Omental fat pad (tissue), 4 donors: Measurements from ENCODE around the gene NAA50. TPM values are rescaled to one million over a fixed set of nuclear protein-coding genes. Genes with fewer than 3 reads are reported as not detected.

ENCODE experiments used
- ATAC-seq: fragments of 150-250 bp; one replicate; pipeline ENCODE4 v1.9.1; 2016; ENCODE audit warnings: mild to moderate bottlenecking, moderate library complexity; ENCODE audit not compliant: low FRiP score
- DNase-seq: peaks from one replicate; pipeline ENCODE4 v3.0.0-alpha.2; 2019; ENCODE audit warnings: low spot score
- CTCF ChIP-seq, 3 donors: fragments of 450-650 bp; IDR thresholded peaks; one replicate each; pipeline ENCODE4 v1.5.1; 2016 to 2017; ENCODE audit warnings: antibody characterized with exemption in 3 of 3, mild to moderate bottlenecking in 3 of 3, moderate library complexity in 2 of 3
- total RNA-seq, 4 donors: library from RNA; depleted of rRNA; stranded (reverse); fragments of >200 nt; gene quantifications; one replicate each; pipeline ENCODE4 v1.1.0, GENCODE V29; 2016

Gene NAA50
- 100 to 1,000 TPM in 3 of 4 donors, 10 to 100 TPM in 1; 64.9 to 185 (median 171) TPM for total RNA-seq

- DNase-seq (peak; percentile 68), ATAC-seq (peak; percentile 89)
- no peak for TF ChIP-seq CTCF (IDR thresholded peaks at IDR 0.05)
Measured at GRCh38 chr3:113745756-113746547, at the start of gene NAA50. Gene NAA50 (minus strand): TSS chr3:113746249. CDS start chr3:113745949, 300 bp downstream.

GRCh38 chr3:113795693-113796092 is 49.6 kb upstream of the NAA50 start:
- no peak for TF ChIP-seq CTCF (IDR thresholded peaks at IDR 0.05)
- ATAC-seq: no peak
- DNase-seq: no peak

- DNase-seq (no peak), ATAC-seq (no peak)
- no peak for TF ChIP-seq CTCF (IDR thresholded peaks at IDR 0.05)
Measured at GRCh38 chr3:113794526-113794925, 48.5 kb upstream of the NAA50 start.

GRCh38 chr3:113791381-113791780 is 45.3 kb upstream of the NAA50 start:
- DNase-seq: no peak
- no peak for ATAC-seq
- TF ChIP-seq CTCF (IDR thresholded peaks at IDR 0.05): no peak

- no peak for TF ChIP-seq CTCF (IDR thresholded peaks at IDR 0.05)
- ATAC-seq: no peak
- no peak for DNase-seq
Measured at GRCh38 chr3:113783980-113784379, 37.9 kb upstream of the NAA50 start.

GRCh38 chr3:113783463-113783862 is 37.4 kb upstream of the NAA50 start:
- ATAC-seq: peak; percentile 44
- TF ChIP-seq CTCF (IDR thresholded peaks at IDR 0.05): no peak
- no peak for DNase-seq

- DNase-seq (no peak), ATAC-seq (no peak)
- TF ChIP-seq CTCF (IDR thresholded peaks at IDR 0.05): no peak
Measured at GRCh38 chr3:113776564-113776963, 30.5 kb upstream of the NAA50 start.
